LNCaP clone FGC (cell line): ENCODE measurements around the gene TENT4B.

Experiments used
- DNase-seq: peaks from one replicate; pipeline ENCODE4 v3.0.0-alpha.2; 2011; ENCODE audit warnings: low read depth
- H3K4me3 ChIP-seq: 2 replicates; pipeline ENCODE4 v1.5.1; 2011; ENCODE audit warnings: mild to moderate bottlenecking, low read depth, low read length, control low read depth
- CTCF ChIP-seq: IDR thresholded peaks from 2 replicates; pipeline ENCODE4 v1.5.1; 2012; ENCODE audit warnings: mild to moderate bottlenecking; ENCODE audit not compliant: control insufficient read depth, insufficient read depth; ENCODE audit errors: extremely low read depth

The TENT4B gene

GRCh38 chr16:50153596-50154419 is 702 bp downstream of the TENT4B start:
- peak overlapping the region; percentile 77 for H3K4me3 ChIP-seq
- no peak for DNase-seq
- TF ChIP-seq CTCF = no peak

DNA sequence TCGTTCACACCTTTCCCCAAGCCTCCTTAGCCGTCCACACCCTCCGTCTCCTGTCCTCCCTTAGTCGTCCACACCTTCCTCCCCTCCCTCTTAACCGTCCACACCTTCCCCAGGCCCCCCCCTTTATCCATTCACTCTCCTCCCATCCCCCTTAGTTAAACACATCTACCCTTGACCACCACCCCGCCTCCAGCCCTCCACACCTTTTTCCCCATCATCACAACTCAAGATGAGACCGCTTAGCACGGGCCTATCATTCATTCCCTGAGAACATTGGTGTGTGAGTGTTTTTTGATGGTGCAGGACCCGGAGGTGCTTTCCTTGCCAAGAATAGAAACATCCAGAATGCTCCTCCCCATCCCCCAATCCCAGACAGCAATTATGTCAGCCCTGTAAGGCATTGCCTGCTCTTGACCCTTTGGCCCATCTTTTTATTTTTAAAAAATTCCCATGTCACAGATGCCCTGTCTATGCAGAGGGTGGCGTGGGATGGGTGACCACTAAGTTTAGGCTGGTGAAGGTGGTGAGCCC is 1.4 kb downstream of the TENT4B start:
- no peak for TF ChIP-seq CTCF
- peak overlapping the region; percentile 77 for H3K4me3 ChIP-seq
- DNase-seq = no peak

DNA sequence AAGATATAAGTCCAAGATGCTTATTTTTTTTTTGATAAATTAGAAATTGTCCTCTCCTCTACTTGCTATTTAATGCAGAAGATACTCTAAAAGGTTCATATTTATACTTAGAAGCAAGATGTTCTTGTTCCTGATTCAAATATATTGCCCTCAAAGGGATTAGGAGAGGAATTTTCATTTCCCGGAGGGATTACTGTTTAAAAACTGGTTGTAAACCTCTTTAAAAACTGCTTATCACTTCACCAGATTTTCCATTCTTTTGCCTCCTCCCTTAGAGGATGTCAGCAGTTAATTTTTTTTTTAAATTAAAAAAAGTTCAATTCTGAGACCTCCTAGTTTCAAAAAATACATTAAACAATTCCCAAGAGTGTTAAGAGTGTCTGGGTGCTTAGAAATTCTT is 2.8 kb downstream of the TENT4B start:
- no peak overlapping the region for H3K4me3 ChIP-seq
- no peak for TF ChIP-seq CTCF
- no peak for DNase-seq

DNA sequence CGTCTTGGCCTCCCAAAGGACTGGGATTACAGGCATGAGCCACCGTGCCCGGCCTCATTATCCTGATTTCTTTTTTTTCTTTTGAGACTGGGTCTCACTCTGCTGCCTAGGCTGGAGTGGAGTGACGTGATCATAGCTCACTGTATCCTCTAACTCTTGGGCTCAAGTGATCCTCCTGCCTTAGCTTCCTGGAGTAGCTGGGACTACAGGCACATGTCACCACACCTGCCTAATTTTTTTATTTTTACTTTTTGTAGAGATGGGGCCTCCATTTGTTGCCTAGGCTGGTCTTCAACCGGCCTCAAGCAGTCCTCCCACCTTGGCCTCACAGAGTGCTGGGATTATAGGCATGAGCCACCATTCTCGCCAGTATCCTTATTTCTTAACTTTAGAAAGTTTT is 3.5 kb downstream of the TENT4B start:
- DNase-seq = no peak
- H3K4me3 ChIP-seq = no peak overlapping the region
- no peak for TF ChIP-seq CTCF

GRCh38 chr16:50160495-50161164 is 7.5 kb downstream of the TENT4B start:
- no peak for DNase-seq
- no peak overlapping the region for H3K4me3 ChIP-seq

DNA sequence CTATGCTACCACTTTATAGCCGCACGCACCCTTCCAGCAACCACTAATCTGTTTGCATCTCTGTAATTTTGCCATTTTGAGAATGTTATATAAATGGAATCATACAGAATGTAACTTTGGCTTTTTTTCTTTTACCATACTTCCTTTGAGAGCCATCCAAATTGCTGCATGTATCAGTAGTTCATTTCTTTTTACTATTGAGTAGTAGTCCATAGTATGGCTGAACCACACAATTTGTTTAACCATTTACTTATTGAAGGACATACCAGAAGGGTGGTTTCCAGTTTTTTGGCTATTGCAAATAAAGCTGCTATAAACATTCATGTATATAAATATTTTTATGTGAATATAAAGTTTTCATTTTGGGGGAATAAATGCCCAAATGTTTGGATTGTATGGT is 8.8 kb downstream of the TENT4B start:
- no peak for DNase-seq
- TF ChIP-seq CTCF = no peak
- no peak overlapping the region for H3K4me3 ChIP-seq

More at GRCh38 chr16:50160495-50161164, 7.5 kb downstream of the TENT4B start:
- TF ChIP-seq CTCF = no peak

DNA sequence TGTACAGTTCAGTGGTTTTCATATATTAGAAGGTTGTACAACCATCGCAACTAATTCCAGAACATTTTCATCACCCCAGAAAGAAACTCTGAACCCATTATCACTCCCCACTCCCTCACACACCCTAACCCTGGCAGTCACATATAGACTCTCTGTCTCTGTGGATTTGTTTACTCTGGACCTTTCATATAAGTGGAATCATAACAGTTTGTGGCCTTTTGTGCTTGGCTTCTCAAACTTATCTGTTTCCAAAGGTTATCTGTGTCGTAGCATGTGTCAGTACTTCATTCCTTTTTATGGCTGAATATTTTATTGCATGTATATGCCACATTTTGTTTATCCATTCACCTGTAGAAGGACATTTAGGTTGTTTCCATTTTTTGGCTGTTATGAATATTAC is 12.4 kb downstream of the TENT4B start:
- DNase-seq = no peak
- no peak for TF ChIP-seq CTCF

More for the DNA sequence above, 12.4 kb downstream of the TENT4B start:
- H3K4me3 ChIP-seq = no peak overlapping the region
